ENCODE data around the gene PLGLB1.
"Not testable (repeated sequence)": the region's sequence is repeated elsewhere in the genome, so short reads cannot be mapped to it uniquely, and the experiment has no call there.

- not testable (repeated sequence) for TF ChIP-seq CTCF, EP300, POLR2AphosphoS5 (IDR thresholded peaks at IDR 0.05)
Measured at GRCh38 chr2:87025927-87026326, 4.3 kb upstream of the PLGLB1 start.

All from esophagus muscularis mucosa (tissue), 4 donors.